ENCODE results near the gene TSPYL6. TPM values are rescaled to one million over a fixed set of nuclear protein-coding genes. Genes with fewer than 3 reads are reported as not detected.

Gene TSPYL6
- total RNA-seq, 1 donor from 2014 or later = not detected

DNA sequence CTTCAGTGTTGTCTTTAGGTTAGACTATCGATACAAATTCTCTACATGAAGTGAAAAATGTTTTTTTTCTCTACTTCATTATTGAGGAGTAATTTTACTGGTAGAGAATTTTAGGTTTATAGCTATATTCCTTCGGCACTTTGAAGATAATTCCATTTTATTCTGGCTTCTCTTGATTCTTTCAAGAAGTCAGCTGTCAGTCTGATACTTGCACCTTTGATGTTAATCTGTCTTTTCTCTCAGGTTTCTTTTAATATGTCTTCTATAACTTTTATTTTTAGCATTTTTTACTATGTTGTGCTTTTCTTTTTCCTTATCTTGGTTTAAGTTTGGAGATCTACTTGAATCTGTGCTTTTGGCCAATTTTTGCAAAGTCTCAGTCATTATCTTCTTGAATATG lies 18.6 kb downstream of the TSPYL6 start:
- TF ChIP-seq, protein P1, sequence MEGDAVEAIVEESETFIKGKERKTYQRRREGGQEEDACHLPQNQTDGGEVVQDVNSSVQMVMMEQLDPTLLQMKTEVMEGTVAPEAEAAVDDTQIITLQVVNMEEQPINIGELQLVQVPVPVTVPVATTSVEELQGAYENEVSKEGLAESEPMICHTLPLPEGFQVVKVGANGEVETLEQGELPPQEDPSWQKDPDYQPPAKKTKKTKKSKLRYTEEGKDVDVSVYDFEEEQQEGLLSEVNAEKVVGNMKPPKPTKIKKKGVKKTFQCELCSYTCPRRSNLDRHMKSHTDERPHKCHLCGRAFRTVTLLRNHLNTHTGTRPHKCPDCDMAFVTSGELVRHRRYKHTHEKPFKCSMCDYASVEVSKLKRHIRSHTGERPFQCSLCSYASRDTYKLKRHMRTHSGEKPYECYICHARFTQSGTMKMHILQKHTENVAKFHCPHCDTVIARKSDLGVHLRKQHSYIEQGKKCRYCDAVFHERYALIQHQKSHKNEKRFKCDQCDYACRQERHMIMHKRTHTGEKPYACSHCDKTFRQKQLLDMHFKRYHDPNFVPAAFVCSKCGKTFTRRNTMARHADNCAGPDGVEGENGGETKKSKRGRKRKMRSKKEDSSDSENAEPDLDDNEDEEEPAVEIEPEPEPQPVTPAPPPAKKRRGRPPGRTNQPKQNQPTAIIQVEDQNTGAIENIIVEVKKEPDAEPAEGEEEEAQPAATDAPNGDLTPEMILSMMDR (IDR thresholded peaks at IDR 0.05; ENCODE audit: insufficient read depth, low read length, poor library complexity, severe bottlenecking) = no peak
- H3K36me3 ChIP-seq (ENCODE audit: control insufficient read depth, insufficient read depth, low read length) = no peaks in the 10 kb centered on the region
- no peak overlapping the region for H3K4me3 ChIP-seq (ENCODE audit: low read depth, low read length)
- no peaks in the 10 kb centered on the region for H3K27me3 ChIP-seq (ENCODE audit: control insufficient read depth, insufficient read depth, low read length)
- DNase-seq (ENCODE audit: low read depth) = no peak

DNA sequence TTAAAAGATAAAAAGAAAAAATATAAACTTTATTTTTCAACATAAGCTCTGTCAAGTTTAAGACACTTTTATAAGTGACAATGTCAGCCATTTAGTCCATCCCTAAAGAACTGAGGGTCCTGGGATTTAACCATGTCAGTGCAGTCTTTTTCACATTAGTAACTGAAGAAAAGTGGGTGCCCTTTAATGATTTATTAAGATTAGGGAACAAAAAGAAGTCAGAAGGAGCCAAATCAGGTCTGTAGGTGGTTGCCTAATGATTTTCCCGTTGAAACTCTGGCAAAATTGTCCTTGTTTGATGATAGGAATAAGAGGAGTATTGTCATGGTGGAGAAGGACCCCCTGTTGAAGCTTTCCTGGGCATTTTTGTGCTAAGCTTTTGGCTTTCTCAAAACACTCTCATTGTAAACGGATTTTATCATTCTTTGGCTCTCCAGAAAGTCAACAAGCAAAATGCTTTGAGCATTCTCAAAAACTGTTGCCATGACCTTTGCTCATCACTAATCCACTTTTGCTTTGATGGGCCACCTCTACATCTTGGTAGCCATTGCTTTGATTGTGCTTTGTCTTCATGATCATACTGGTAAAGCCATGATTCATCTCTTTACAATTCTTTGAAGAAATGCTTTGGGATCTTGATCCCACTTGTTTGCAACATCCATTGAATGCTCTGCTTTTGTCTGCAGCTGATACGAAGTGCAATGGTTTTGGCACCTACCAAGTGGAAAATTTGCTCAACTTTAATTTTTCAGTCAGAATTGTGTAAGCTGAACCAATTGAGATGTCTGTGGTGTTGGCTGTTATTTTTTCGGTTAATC lies 22.0 kb downstream of the TSPYL6 start:
- no peak overlapping the region for H3K4me3 ChIP-seq (ENCODE audit: low read depth, low read length)
- no peaks in the 10 kb centered on the region for H3K27me3 ChIP-seq (ENCODE audit: control insufficient read depth, insufficient read depth, low read length)
- H3K36me3 ChIP-seq (ENCODE audit: control insufficient read depth, insufficient read depth, low read length) = no peaks in the 10 kb centered on the region
- no peak for DNase-seq (ENCODE audit: low read depth)
- TF ChIP-seq, protein P1 (IDR thresholded peaks at IDR 0.05; ENCODE audit: insufficient read depth, low read length, poor library complexity, severe bottlenecking) = no peak

DNA sequence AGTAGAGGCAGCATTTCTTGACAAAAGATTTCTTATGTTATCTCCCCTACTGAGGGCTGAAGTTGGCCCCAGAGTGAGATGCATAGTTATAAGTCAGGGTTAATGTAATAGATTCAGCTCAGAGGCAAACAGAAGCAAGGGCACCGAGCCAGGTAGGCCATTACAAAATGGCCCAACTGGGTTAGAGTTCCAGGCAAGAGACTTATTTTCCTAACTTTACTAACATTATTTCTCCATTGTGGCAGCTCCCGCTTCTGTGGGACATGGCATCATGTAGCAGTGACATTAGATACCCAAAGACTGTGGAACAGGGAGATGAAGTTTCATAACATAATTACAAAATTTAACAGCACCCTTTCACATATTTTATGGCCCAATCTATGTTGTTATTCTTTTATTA lies 27.1 kb downstream of the TSPYL6 start:
- TF ChIP-seq, protein P1 (IDR thresholded peaks at IDR 0.05; ENCODE audit: insufficient read depth, low read length, poor library complexity, severe bottlenecking) = no peak
- Histone ChIP-seq H3K27me3 (ENCODE audit: control insufficient read depth, insufficient read depth, low read length) (no peaks in the 10 kb centered on the region), H3K4me3 (ENCODE audit: low read depth, low read length) (no peak overlapping the region), H3K36me3 (ENCODE audit: control insufficient read depth, insufficient read depth, low read length) (no peaks in the 10 kb centered on the region)
- no peak for DNase-seq (ENCODE audit: low read depth)

DNA sequence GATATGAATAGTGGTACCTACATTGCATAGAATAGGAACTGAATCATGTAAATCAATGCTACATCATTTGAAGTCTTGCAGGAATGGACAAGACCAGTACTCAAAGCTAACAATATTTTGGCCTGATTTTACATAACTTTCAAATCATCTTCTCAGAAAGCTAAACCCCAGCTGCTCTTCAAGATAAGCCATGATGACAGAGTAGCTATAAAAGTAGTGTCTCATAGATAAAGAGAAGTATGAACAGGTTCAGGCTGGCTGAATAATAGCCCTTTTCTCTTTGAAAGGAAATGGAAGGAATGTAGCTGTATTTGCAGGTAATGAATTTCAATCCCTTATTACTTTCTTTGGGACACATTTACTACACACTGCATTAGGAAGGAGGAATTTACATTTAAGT lies 28.2 kb downstream of the TSPYL6 start:
- H3K27me3 ChIP-seq (ENCODE audit: control insufficient read depth, insufficient read depth, low read length) = no peaks in the 10 kb centered on the region
- no peak overlapping the region for H3K4me3 ChIP-seq (ENCODE audit: low read depth, low read length)
- H3K36me3 ChIP-seq (ENCODE audit: control insufficient read depth, insufficient read depth, low read length) = no peaks in the 10 kb centered on the region
- no peak for DNase-seq (ENCODE audit: low read depth)
- TF ChIP-seq, protein P1 (IDR thresholded peaks at IDR 0.05; ENCODE audit: insufficient read depth, low read length, poor library complexity, severe bottlenecking) = no peak

DNA sequence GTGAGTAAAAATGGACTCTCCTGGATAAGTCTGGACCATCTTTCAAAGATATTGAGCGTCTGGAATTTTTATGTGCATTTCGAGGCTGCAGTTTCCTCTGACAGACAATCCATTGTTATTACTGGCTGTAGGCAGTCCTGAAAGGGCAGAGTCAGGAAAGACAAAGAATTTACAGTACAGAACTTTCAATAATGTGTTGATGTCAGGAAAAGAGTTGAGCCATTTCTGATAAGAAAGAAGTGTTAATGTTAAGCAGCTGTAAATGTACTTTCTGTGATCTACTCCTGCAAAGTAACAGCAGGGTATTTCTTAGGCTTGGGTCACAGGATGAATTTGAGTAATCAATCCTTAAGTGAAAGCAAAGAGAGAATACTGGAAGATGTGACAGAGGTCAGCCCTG lies 29.8 kb downstream of the TSPYL6 start:
- Histone ChIP-seq H3K4me3 (ENCODE audit: low read depth, low read length) (no peak overlapping the region), H3K27me3 (ENCODE audit: control insufficient read depth, insufficient read depth, low read length) (no peaks in the 10 kb centered on the region), H3K36me3 (ENCODE audit: control insufficient read depth, insufficient read depth, low read length) (no peaks in the 10 kb centered on the region)
- TF ChIP-seq, protein P1 (IDR thresholded peaks at IDR 0.05; ENCODE audit: insufficient read depth, low read length, poor library complexity, severe bottlenecking) = no peak
- DNase-seq (ENCODE audit: low read depth) = no peak

DNA sequence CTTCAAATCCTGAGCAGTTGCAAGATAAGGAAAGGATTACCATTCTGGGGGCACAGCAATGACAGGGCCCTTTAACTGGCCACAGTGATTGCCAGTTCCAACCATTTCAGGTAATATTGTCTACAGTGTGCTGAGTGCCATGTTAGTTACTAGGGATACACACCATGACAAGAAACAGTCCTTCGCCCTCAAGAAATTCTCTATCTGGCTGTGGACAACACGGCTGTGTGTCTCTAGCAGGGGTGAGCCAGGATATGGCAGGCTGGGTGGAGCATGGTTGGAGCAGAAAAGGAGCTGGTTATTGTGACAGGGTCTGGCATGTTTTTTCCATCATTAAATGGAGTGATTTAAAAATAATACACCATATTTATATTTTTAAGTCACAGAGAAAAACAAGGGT lies 31.0 kb downstream of the TSPYL6 start:
- Histone ChIP-seq H3K4me3 (ENCODE audit: low read depth, low read length) (no peak overlapping the region), H3K27me3 (ENCODE audit: control insufficient read depth, insufficient read depth, low read length) (no peaks in the 10 kb centered on the region), H3K36me3 (ENCODE audit: control insufficient read depth, insufficient read depth, low read length) (no peaks in the 10 kb centered on the region)
- TF ChIP-seq, protein P1 (IDR thresholded peaks at IDR 0.05; ENCODE audit: insufficient read depth, low read length, poor library complexity, severe bottlenecking) = no peak
- DNase-seq (ENCODE audit: low read depth) = no peak

Measured in kidney epithelial cell (primary cell).